Type B pancreatic cell (in vitro differentiated cells): ENCODE results near the gene KIF15. TPM values are rescaled to one million over a fixed set of nuclear protein-coding genes. Genes with fewer than 3 reads are reported as not detected.

Experiments used
- DNase-seq: peaks from one replicate; pipeline ENCODE4 v3.0.0; 2021; ENCODE audit warnings: mixed read lengths; ENCODE audit not compliant: unreplicated experiment; ENCODE audit errors: extremely low spot score
- H3K27ac Mint-ChIP-seq: 2 replicates; pipeline ENCODE4 v1.8.0; 2021; ENCODE audit warnings: mild to moderate bottlenecking, mixed read lengths
- H3K27me3 Mint-ChIP-seq: 2 replicates; pipeline ENCODE4 v1.8.0; 2021; ENCODE audit warnings: mixed read lengths
- H3K36me3 Mint-ChIP-seq: 2 replicates; pipeline ENCODE4 v1.8.0; 2021; ENCODE audit warnings: mixed read lengths
- H3K4me1 Mint-ChIP-seq: one replicate; pipeline ENCODE4 v1.8.0; 2021; ENCODE audit warnings: mixed read lengths; ENCODE audit not compliant: unreplicated experiment
- H3K4me3 Mint-ChIP-seq: 2 replicates; pipeline ENCODE4 v1.8.0; 2021; ENCODE audit warnings: mild to moderate bottlenecking, mixed read lengths
- H3K9me3 Mint-ChIP-seq: 2 replicates; pipeline ENCODE4 v1.8.0; 2021; ENCODE audit warnings: mixed read lengths
- long read RNA-seq: library from polyadenylated mRNA; unstranded; transcript quantifications from one replicate; pipeline ENCODE4 v2.0.0, GENCODE V29; 2020
- total RNA-seq: library from RNA; stranded (reverse); gene quantifications from 2 replicates; pipeline ENCODE4 v1.2.1, GENCODE V29; 2021; ENCODE audit warnings: low replicate concordance
- TF ChIP-seq, protein P1 (sequence below): fragments of 200-600 bp; sonication (generic); conservative IDR thresholded peaks from 2 replicates; pipeline ENCODE4 v1.5.0; 2021; ENCODE audit warnings: antibody characterized with exemption, mild to moderate bottlenecking

The KIF15 gene, protein sequence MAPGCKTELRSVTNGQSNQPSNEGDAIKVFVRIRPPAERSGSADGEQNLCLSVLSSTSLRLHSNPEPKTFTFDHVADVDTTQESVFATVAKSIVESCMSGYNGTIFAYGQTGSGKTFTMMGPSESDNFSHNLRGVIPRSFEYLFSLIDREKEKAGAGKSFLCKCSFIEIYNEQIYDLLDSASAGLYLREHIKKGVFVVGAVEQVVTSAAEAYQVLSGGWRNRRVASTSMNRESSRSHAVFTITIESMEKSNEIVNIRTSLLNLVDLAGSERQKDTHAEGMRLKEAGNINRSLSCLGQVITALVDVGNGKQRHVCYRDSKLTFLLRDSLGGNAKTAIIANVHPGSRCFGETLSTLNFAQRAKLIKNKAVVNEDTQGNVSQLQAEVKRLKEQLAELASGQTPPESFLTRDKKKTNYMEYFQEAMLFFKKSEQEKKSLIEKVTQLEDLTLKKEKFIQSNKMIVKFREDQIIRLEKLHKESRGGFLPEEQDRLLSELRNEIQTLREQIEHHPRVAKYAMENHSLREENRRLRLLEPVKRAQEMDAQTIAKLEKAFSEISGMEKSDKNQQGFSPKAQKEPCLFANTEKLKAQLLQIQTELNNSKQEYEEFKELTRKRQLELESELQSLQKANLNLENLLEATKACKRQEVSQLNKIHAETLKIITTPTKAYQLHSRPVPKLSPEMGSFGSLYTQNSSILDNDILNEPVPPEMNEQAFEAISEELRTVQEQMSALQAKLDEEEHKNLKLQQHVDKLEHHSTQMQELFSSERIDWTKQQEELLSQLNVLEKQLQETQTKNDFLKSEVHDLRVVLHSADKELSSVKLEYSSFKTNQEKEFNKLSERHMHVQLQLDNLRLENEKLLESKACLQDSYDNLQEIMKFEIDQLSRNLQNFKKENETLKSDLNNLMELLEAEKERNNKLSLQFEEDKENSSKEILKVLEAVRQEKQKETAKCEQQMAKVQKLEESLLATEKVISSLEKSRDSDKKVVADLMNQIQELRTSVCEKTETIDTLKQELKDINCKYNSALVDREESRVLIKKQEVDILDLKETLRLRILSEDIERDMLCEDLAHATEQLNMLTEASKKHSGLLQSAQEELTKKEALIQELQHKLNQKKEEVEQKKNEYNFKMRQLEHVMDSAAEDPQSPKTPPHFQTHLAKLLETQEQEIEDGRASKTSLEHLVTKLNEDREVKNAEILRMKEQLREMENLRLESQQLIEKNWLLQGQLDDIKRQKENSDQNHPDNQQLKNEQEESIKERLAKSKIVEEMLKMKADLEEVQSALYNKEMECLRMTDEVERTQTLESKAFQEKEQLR (N-terminal part only)
- 5.7 and 24.8 TPM in 2 replicates for total RNA-seq
- long read RNA-seq, partial matches to known transcripts = 41 of 45 reads
- long read RNA-seq, other reads (novel, unspliced or antisense) = 4 of 45 reads

GRCh38 chr3:44761424-44762169 lies at the start of gene KIF15, which contains the start of gene KIAA1143:
Gene KIF15, plus strand, starts transcription at chr3:44761794. Its CDS starts 72 bp downstream, at chr3:44761866.
Gene KIAA1143, minus strand, starts transcription at chr3:44761619. Its CDS starts 17 bp downstream, at chr3:44761602.
- peak; percentile 96 for DNase-seq
- no peaks in the 10 kb centered on the region for H3K9me3 Mint-ChIP-seq
- peaks cover 12% of the 10 kb centered on the region for H3K4me1 Mint-ChIP-seq
- peaks cover 48% of the 10 kb centered on the region for H3K36me3 Mint-ChIP-seq
- H3K4me3 Mint-ChIP-seq = peak within 1 kb of the TSS; percentile 90
- peak within 1 kb of the TSS; percentile 89 for H3K27ac Mint-ChIP-seq
- H3K27me3 Mint-ChIP-seq = no peaks in the 10 kb centered on the region
- TF ChIP-seq, protein P1, sequence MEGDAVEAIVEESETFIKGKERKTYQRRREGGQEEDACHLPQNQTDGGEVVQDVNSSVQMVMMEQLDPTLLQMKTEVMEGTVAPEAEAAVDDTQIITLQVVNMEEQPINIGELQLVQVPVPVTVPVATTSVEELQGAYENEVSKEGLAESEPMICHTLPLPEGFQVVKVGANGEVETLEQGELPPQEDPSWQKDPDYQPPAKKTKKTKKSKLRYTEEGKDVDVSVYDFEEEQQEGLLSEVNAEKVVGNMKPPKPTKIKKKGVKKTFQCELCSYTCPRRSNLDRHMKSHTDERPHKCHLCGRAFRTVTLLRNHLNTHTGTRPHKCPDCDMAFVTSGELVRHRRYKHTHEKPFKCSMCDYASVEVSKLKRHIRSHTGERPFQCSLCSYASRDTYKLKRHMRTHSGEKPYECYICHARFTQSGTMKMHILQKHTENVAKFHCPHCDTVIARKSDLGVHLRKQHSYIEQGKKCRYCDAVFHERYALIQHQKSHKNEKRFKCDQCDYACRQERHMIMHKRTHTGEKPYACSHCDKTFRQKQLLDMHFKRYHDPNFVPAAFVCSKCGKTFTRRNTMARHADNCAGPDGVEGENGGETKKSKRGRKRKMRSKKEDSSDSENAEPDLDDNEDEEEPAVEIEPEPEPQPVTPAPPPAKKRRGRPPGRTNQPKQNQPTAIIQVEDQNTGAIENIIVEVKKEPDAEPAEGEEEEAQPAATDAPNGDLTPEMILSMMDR = no peak

DNA sequence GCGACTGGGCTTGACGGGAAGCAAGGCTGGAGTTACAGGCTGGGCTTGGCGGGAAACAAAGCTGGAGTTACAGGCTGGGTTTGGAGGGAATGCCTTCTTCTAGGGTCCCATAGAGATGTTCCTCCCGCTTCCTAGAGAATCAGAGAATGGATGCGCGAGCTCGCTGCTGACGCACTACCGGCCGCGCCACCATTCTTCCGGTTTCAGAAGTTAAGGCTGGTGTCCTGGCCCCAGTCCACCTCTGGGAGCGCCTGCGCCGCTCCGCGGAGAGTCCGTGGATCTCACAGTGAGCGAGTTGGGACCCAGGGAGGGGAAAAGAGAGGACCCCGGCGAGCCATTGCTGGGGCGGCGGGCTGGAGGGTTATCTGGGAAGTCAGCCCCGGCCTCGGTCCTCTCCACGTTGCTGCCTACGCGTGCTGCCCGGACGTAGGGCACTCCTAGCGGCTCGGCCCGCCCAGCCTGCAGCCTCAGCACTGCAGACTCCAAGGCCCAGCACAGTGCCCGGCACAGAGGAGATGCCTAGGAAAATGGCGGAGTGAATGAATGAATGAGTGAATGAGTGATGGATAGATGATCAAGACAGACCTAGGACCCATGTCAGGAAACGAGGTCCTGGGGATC lies 49.0 kb upstream of the KIF15 start, which contains the start of gene ZNF502:
ZNF502 (plus strand) TSS at position 206 of the 621 bp plus-strand sequence. CDS start 7,602 bp downstream, outside the sequence.
- H3K4me3 Mint-ChIP-seq = no peak within 1 kb of the TSS
- DNase-seq = no peak

DNA sequence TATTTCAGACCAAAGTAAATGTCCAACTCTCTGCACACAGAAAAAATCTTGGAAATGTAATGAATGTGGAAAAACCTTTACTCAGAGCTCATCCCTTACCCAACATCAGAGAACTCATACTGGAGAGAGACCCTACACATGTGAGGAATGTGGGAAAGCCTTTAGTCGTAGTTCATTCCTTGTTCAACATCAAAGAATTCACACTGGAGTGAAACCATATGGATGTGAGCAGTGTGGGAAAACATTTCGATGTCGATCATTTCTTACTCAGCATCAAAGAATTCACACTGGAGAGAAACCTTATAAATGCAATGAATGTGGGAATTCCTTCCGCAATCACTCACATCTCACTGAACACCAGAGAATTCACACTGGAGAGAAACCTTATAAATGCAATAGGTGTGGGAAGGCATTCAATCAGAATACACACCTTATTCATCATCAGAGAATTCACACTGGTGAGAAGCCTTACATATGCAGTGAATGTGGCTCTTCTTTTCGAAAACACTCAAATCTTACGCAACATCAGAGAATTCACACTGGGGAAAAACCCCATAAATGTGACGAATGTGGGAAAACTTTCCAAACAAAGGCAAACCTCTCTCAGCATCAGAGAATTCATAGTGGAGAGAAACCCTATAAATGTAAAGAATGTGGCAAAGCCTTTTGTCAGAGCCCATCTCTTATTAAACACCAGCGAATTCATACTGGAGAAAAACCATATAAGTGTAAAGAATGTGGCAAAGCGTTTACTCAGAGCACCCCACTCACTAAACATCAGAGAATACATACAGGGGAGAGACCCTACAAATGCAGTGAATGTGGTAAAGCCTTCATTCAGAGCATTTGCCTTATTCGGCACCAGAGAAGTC lies 40.1 kb upstream of the KIF15 start:
- DNase-seq = no peak
- Mint-ChIP-seq H3K36me3 (no peaks in the 10 kb centered on the region), H3K4me3 (no peak overlapping the region), H3K27ac (no peak overlapping the region), H3K27me3 (no peaks in the 10 kb centered on the region), H3K9me3 (peaks cover 31% of the 10 kb centered on the region), H3K4me1 (no peaks in the 10 kb centered on the region)
- TF ChIP-seq, protein P1 = no peak

More for the DNA sequence above, 49.0 kb upstream of the KIF15 start, which contains the start of gene ZNF502:
- no peaks in the 10 kb centered on the region for H3K4me1 Mint-ChIP-seq
- H3K27ac Mint-ChIP-seq = no peak within 1 kb of the TSS
- H3K27me3 Mint-ChIP-seq = peaks cover 4% of the 10 kb centered on the region
- no peaks in the 10 kb centered on the region for H3K9me3 Mint-ChIP-seq
- TF ChIP-seq, protein P1 = no peak
- no peaks in the 10 kb centered on the region for H3K36me3 Mint-ChIP-seq

- Mint-ChIP-seq H3K27me3 (no peaks in the 10 kb centered on the region), H3K4me1 (no peaks in the 10 kb centered on the region), H3K4me3 (no peak overlapping the region), H3K36me3 (no peaks in the 10 kb centered on the region), H3K9me3 (peaks cover 31% of the 10 kb centered on the region), H3K27ac (no peak overlapping the region)
- TF ChIP-seq, protein P1 = no peak
- DNase-seq = no peak
Measured at GRCh38 chr3:44722103-44722401, 39.5 kb upstream of the KIF15 start.
